DOHH2 (cell line): ENCODE data around the gene CCDC80.

Experiments
- H3F3A ChIP-seq: fragments of 200-600 bp; sonication (generic), shearing (Covaris generic); 2 replicates; pipeline ENCODE4 v1.6.0; 2016; ENCODE audit warnings: antibody characterized with exemption, mild to moderate bottlenecking; ENCODE audit not compliant: control insufficient read depth, insufficient read depth
- H3K27ac ChIP-seq: fragments of 200-600 bp; sonication (generic); 2 replicates; pipeline ENCODE4 v1.5.1; 2014; ENCODE audit warnings: low read depth, mild to moderate bottlenecking, low read length, moderate library complexity
- H3K27me3 ChIP-seq: fragments of 200-600 bp; sonication (generic); 2 replicates; pipeline ENCODE4 v1.6.1; 2014; ENCODE audit warnings: mild to moderate bottlenecking, low read length, mixed read lengths; ENCODE audit not compliant: control insufficient read depth
- H3K36me3 ChIP-seq: fragments of 200-600 bp; sonication (generic); 2 replicates; pipeline ENCODE4 v1.6.1; 2014; ENCODE audit warnings: mild to moderate bottlenecking, low read length, moderate library complexity, mixed read lengths; ENCODE audit not compliant: control insufficient read depth
- H3K4me1 ChIP-seq: fragments of 200-600 bp; sonication (generic); 2 replicates; pipeline ENCODE4 v1.6.1; 2014; ENCODE audit warnings: mild to moderate bottlenecking, low read length, mixed read lengths; ENCODE audit not compliant: control insufficient read depth
- H3K4me2 ChIP-seq: fragments of 200-600 bp; sonication (generic); 2 replicates; pipeline ENCODE4 v1.6.0; 2014; ENCODE audit warnings: mild to moderate bottlenecking, low read length, moderate library complexity
- H3K4me3 ChIP-seq: fragments of 200-600 bp; sonication (generic); 2 replicates; pipeline ENCODE4 v1.5.1; 2014; ENCODE audit warnings: mild to moderate bottlenecking, low read length, mixed read lengths
- H3K79me2 ChIP-seq: fragments of 200-600 bp; sonication (generic); 2 replicates; pipeline ENCODE4 v1.6.1; 2014; ENCODE audit warnings: mild to moderate bottlenecking, low read length, mixed read lengths; ENCODE audit not compliant: control insufficient read depth
- H3K9me2 ChIP-seq: fragments of 200-600 bp; sonication (generic); replicated peaks from 2 replicates; pipeline ENCODE4 v1.6.1; 2014; ENCODE audit warnings: mild to moderate bottlenecking, low read length, mixed read lengths; ENCODE audit not compliant: control insufficient read depth
- H3K9me3 ChIP-seq: fragments of 200-600 bp; sonication (generic); 2 replicates; pipeline ENCODE4 v1.6.1; 2014; ENCODE audit warnings: antibody characterized with exemption, low read length, mixed read lengths; ENCODE audit not compliant: control insufficient read depth, insufficient read depth
- H4K20me1 ChIP-seq: fragments of 200-600 bp; sonication (generic); 2 replicates; pipeline ENCODE4 v1.6.0; 2014; ENCODE audit warnings: low read depth, mild to moderate bottlenecking, antibody characterized with exemption, low read length, moderate library complexity; ENCODE audit not compliant: control insufficient read depth, insufficient read depth
- EZH2phosphoT487 ChIP-seq: fragments of 200-600 bp; sonication (generic); IDR thresholded peaks from 2 replicates; pipeline ENCODE4 v1.6.1; 2017; ENCODE audit warnings: borderline replicate concordance, mild to moderate bottlenecking, antibody characterized with exemption, low read length, moderate library complexity, mixed read lengths
- TF ChIP-seq, protein P1 (sequence below): fragments of 200-600 bp; sonication (generic); IDR thresholded peaks from one replicate; pipeline ENCODE4 v1.5.1; 2014; ENCODE audit warnings: antibody characterized with exemption, mild to moderate bottlenecking, low read depth, low read length; ENCODE audit not compliant: poor library complexity, severe bottlenecking

The CCDC80 gene

DNA sequence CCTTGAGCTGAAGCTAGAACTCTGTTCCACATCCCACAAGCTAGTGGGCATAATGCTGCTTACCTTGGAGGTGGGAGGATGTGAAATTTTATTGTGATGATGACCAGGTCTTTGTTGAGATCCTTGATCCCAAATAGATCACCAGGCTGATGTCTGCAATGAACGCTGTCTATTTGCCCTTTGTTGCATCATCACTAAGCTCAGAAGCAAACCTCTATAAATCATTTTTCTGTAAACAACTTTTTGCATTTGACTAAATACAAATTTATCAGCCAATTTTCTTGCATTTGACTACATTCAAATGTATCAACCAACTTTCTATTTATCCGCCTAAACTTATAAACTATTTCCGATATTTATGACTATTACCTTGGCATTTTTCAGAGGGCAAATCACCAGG, 9.7 kb downstream of the CCDC80 start:
- H3K4me2 ChIP-seq: no peak overlapping the region
- no peak overlapping the region for H3K4me3 ChIP-seq
- no peaks in the 10 kb centered on the region for H3K79me2 ChIP-seq
- TF ChIP-seq EZH2phosphoT487: no peak
- TF ChIP-seq, protein P1, sequence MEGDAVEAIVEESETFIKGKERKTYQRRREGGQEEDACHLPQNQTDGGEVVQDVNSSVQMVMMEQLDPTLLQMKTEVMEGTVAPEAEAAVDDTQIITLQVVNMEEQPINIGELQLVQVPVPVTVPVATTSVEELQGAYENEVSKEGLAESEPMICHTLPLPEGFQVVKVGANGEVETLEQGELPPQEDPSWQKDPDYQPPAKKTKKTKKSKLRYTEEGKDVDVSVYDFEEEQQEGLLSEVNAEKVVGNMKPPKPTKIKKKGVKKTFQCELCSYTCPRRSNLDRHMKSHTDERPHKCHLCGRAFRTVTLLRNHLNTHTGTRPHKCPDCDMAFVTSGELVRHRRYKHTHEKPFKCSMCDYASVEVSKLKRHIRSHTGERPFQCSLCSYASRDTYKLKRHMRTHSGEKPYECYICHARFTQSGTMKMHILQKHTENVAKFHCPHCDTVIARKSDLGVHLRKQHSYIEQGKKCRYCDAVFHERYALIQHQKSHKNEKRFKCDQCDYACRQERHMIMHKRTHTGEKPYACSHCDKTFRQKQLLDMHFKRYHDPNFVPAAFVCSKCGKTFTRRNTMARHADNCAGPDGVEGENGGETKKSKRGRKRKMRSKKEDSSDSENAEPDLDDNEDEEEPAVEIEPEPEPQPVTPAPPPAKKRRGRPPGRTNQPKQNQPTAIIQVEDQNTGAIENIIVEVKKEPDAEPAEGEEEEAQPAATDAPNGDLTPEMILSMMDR: no peak
- H3K4me1 ChIP-seq: peaks cover 7% of the 10 kb centered on the region; the same call in 1 of the 2 replicates
- no peaks in the 10 kb centered on the region for H3K27me3 ChIP-seq
- no peak overlapping the region for H3K27ac ChIP-seq
- no peaks in the 10 kb centered on the region for H3K36me3 ChIP-seq
- no peaks in the 10 kb centered on the region for H4K20me1 ChIP-seq
- H3K9me3 ChIP-seq: no peaks in the 10 kb centered on the region
- no peaks in the 10 kb centered on the region for H3K9me2 ChIP-seq
- no peaks in the 10 kb centered on the region for H3F3A ChIP-seq

GRCh38 chr3:112629425-112629824, 11.5 kb downstream of the CCDC80 start:
- Histone ChIP-seq H3K9me3 (no peaks in the 10 kb centered on the region), H3K27ac (no peak overlapping the region), H3K4me3 (no peak overlapping the region), H3K36me3 (no peaks in the 10 kb centered on the region), H3F3A (no peaks in the 10 kb centered on the region), H4K20me1 (no peaks in the 10 kb centered on the region), H3K9me2 (no peaks in the 10 kb centered on the region), H3K4me2 (no peak overlapping the region), H3K79me2 (no peaks in the 10 kb centered on the region), H3K27me3 (0 out of 2 replicates have a peak, but pooled peaks cover 2% of the 10 kb centered on the region), H3K4me1 (peaks cover 4% of the 10 kb centered on the region; the same call in 1 of the 2 replicates)
- TF ChIP-seq, protein P1: no peak
- no peak for TF ChIP-seq EZH2phosphoT487

DNA sequence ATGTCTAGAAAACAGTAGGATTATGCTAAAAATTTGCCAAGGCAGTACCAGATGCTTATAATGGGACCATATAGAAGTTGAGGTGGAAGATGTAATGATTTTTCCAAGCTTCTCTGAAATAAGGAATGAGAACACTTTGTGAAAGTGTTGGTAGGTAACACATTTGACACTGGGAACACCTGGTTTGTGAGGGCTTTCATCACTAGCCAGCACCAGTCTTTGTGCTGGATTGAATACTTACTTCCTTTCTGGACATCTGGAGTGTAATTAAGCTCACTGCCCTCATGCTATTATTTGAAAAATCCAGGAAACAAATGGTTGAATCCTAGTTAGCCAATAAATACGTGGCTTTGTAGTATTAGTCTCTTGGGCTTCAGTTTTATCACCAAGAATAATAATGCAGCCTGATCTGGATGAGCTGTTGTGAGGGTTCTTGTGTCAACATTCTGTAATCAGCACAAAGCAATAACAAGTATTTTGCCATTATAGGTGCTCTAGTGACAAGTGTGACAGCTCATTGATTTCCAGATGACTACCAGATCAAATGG, 12.9 kb downstream of the CCDC80 start:
- 0 out of 2 replicates have a peak, but pooled peaks cover 2% of the 10 kb centered on the region for H3K27me3 ChIP-seq
- H3K4me1 ChIP-seq: no peaks in the 10 kb centered on the region
- H3K36me3 ChIP-seq: no peaks in the 10 kb centered on the region
- TF ChIP-seq, protein P1: no peak
- TF ChIP-seq EZH2phosphoT487: no peak
- H3K9me3 ChIP-seq: no peaks in the 10 kb centered on the region
- H3K9me2 ChIP-seq: no peaks in the 10 kb centered on the region
- H3K27ac ChIP-seq: no peak overlapping the region
- no peak overlapping the region for H3K4me3 ChIP-seq
- H3F3A ChIP-seq: no peaks in the 10 kb centered on the region
- no peaks in the 10 kb centered on the region for H4K20me1 ChIP-seq
- H3K79me2 ChIP-seq: no peaks in the 10 kb centered on the region
- no peak overlapping the region for H3K4me2 ChIP-seq
